Hematopoietic multipotent progenitor cell treated with erythropoietin and hydrocortisone succinate and interleukin-3 and kit ligand, for 6 days (in vitro differentiated cells): ENCODE measurements around the gene C3orf33.
"Not testable (repeated sequence)": the region's sequence is repeated elsewhere in the genome, so short reads cannot be mapped to it uniquely, and the experiment has no call there.

Experiments used
- DNase-seq: peaks from one replicate; pipeline ENCODE4 v3.0.0-alpha.2; 2015

Gene C3orf33, protein sequence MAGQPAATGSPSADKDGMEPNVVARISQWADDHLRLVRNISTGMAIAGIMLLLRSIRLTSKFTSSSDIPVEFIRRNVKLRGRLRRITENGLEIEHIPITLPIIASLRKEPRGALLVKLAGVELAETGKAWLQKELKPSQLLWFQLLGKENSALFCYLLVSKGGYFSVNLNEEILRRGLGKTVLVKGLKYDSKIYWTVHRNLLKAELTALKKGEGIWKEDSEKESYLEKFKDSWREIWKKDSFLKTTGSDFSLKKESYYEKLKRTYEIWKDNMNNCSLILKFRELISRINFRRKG

DNA sequence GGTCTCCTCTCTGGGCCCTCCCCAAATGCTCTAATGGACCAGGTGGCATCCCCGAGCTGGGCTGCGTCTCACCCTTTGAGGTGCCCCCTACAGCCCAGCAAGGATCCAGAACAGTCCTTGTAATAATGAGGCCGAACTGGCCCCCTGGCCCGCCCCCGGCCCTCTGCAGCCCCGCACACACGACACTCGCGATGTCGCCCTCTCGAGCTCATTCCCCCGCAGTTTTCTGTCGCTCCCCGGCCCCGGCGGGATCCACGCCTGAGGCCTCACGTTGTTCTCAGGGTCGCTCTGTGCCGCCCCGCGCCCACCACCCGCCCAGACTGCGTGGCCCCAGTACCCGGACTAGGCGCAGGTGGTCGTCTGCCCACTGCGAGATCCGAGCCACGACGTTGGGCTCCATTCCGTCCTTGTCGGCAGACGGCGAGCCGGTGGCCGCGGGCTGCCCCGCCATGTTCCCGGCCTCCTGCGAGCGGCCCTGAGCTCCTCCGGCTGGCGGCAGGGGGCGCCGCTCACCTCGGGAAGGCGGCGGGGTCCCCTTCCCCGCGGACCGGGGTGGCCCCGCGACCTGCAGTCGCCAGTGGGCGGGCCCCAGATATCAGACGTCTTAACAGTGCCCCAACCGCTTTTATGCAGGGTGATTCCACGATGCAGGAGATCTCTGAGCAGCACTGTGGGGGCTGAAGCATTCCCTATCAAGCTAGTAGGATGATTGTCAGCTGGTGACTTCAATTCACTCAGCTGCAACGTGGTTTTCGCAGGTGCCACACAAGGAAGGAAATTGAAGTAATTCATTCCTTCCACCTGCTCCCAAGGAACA is at the start of gene C3orf33:
Gene C3orf33 (minus strand): TSS at position 477 of the 817 bp plus-strand sequence. CDS start 26 bp downstream, at position 451.
- peak; percentile 91 for DNase-seq

DNA sequence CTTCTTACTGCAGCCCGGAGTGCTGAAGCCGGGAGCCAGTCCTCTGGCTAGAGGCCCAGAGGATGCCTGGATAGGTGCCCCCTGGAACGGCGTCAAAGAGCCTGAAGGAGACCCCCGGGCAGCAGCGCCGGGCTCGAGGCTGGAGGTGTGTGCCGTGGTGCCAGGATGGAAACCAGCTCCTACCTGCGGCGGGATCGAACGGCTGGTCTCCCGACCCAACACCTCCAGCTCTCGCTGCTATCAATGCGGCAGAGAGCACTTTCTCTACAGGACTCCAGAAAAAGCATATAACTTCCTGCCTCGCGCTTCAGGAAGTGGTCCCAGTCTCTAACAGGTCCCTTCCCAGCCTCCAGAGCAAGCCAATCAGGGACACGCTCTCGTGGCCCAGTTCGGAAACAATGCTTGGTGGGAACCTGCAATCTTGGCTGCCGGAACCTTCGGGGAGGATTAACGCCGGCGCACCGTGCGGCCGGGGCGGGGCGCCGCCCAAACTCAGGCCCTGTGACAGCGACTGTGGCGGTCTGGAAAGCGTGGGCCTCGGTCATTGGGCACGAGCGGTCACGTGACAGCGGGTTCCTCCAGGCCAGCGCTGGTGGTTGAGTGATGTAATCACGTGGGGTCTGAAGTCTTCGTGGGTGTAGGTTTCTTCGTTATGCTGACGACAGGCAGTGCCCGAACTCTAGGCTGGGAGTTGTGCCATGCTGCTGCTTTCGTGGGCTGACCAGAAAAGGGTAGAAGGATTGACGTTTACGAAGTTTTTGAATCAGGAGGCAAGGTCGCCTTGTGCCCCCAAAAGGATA is 48.3 kb upstream of the C3orf33 start, which contains the start of gene SLC33A1:
Gene SLC33A1 (minus strand): TSS at position 287 of the 800 bp plus-strand sequence. CDS start 430 bp downstream, outside the sequence.
- peak; percentile 100 for DNase-seq

DNA sequence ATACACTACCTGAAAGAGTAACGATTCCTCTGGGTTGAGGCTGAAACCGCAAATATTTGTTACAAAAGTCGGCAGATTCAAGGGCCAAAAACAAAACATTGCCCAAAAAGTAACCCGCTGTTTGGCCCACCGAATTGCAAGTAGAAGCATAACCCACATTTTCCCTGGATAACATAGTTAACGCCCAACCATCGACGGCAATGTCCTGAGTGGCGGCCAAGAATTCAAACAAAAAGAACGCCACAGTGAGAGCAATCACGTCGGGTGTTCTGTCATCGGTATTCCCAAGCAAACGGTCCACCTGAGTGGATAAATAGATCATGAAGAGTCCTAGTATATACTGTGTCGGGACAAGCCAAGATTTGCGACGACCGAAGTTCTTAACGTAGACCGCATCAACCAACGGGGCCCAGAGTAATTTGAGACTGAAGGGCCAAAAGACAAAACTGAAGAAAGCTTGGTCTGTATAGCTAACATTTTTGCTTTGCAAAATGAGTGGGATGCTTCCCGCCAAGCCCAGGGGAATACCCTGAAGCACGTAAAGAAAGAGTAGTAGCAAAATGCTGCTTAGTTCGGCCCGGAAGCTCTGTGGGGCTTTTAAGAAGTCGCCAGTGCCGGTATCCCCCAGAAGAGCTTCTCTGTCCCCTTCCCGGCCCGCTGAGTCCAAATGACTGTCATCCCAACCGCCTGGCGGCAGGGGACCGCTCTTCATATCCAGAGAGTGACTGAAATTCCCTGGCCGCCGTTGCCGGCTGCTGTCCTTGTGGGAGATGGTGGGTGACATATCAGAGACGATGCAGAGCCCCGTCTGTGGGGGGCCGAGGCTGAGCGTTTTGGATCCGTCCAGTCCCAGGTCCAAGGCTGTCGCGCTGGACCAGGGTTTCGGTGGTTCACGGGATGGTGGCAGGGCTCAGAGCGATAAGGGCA is 47.4 kb upstream of the C3orf33 start:
- DNase-seq = peak; percentile 55

DNA sequence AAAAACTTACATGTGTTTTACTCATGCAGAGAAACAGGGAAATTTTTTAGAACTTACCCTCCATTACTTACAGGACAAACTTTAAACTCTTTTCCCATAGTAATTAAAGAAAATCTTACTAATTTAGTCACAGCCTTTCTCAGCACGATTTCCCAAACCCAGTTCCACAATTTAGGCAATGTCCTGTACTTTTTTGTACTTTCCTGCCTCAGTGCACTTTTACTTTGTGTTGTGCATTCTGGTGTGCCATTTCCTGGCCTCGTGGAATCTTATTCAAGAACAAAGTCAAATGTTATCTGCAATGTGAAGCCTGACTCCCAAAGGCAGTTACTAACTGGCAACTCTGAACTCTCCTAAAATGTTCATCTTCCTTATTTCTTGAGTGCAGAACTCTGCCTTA is 46.3 kb upstream of the C3orf33 start:
- DNase-seq = peak; percentile 38

DNA sequence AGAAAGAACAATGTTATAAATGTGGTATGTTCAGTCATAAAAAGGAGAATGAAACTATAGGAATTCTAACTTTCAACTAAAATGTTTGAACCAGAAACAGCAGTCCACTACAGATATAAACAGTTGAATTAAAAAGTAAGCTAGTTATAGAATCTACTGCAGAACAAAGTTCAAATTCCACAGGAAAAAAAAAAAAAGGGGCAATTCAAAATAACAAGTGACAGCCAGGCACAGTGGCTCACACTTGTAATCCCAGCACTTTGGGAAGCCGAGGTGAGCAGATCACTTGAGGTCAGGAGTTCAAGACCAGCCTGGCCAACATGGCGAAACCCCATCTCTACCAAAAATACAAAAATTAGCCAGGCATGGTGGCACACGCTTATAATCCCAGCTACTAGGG is 43.3 kb upstream of the C3orf33 start:
- DNase-seq = not testable (repeated sequence)

DNA sequence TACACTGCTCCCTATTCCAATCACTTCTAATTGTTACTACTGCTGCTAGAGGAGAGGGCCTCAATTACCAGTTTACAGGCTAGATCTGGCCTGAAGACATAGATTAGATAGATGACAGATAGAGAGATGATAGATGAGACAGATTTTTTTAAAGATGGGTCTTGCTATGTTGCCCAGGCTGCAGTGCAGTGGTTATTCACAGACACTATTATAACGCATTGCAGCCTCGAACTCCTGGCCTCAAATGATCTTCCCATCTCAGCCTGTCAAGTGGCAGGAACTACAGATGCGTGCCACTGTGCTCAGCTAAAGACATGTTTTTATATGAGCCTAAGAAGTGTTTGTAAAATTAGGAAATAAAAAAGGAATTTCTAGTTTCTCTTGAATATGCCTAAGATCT is 41.9 kb upstream of the C3orf33 start:
- no peak for DNase-seq

DNA sequence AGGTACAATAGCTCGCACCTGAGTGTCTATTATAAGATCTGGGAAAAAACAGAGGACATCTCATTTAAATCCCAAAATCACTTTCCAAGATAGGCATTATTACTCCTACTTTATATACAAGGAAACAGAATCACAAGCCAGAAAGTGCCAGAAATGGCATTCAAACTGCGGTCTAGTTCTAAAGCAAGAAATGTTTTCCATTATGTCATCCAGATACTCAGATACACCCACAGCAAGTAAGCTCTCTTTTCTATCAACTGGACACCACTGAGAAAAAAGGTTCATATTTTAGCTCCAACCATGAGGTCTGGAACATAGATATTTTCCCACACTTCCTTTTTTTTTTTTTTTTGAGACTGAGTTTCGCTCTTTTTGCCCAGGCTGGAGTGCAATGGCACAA is 40.0 kb upstream of the C3orf33 start:
- peak; percentile 40 for DNase-seq

DNA sequence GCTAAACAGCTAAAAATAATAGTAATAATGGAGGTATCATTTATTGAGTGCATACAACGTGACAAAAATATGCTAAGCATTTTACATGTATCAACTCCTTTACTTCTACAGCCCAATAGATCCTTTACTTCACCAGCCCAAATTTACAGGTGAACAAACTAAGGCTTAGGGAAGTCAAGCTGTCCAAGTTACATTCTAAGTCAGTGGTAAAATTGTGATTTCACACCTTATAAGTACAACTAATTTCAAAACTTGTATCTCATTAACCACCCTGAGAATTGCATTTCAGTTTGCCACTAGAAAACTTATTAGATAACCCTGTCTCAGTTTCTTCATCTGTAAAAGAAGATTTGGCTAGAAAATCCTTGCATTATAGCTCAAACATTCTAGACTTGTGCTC is 37.5 kb upstream of the C3orf33 start:
- no peak for DNase-seq

DNA sequence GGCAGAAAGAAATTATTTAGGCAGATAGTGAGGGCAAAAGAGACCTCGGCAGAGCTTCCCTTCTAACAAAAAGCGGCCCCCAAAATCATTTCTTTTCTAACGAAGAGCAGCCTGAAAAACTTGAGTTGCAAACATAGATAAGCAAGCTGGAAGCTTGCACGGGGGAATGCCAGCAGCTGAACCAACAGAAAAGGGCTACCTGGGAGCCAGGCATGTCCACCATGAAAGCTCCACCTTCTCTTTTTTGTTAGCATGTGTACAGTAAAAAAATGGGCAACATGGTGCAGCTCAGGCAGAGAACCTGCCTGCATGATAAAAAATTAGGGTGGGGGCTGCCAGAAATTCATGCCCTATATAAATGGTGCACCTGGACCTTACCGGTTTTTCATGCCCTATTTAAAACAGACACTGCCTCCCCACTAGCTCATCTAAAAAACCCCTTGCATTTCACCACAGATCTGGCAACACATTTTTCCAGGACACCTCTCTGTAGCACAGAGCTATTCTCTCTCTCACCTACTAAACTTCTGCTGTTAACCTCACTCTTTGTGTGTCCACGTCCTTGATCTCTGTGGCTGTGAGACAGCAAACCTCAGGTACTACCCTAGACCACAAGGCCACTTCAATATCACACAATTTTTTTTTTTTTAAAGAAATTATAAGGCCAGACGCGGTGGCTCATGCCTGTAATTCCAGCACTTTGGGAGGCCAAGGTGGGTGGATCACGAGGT is 29.4 kb upstream of the C3orf33 start:
- DNase-seq = peak; percentile 32

DNA sequence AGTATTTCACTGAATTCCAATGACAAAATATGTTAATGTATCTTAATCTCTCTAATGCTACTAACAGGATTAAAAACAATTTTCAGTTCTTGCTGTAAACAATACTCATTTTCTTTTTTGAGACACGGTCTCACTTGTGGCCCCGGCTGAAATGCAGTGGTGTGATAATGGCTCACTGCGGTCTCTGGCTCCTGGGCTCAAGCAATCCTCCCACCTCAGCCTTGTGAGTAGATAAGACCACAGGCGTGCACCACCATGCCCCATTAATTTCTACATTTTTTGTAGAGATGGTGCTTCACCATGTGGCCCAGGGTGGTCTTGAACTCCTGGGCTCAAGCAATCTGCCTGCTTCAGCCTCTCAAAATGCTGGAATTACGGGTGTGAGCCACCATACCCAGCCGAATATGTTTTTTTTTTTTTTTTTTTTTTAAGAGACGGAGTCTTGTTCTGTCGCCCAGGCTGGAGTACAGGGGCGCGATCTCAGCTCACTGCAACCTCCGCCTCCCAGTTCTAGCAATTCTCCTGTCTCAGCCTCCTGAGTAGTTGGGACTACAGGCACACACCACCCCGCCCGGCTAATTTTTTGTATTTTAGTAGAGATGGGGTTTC is 22.5 kb upstream of the C3orf33 start:
- peak; percentile 88 for DNase-seq

DNA sequence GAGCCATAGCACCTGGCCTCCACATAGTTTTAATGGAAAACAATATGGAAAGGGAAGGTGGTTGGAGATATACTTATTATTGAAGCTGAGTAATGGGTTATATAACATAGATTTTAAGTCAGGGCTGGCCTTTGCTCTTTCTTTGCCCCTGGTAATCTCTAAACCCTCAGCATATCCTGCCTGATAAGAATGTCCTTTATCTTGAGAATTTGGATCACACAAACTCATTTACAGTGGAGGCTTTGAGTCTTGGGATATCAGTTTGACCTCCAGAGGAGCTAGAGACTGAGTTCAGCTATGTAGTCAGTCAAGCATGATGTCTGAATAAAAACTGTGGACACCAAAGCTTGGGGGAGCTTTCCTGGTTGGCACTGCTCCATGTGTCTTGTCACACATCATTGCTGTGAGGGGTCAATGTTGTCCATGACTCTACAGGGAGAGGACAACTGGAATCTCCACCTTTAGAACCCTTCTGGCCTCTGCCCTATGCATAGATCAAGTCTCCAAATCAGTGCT is 9.0 kb upstream of the C3orf33 start:
- peak; percentile 34 for DNase-seq

DNA sequence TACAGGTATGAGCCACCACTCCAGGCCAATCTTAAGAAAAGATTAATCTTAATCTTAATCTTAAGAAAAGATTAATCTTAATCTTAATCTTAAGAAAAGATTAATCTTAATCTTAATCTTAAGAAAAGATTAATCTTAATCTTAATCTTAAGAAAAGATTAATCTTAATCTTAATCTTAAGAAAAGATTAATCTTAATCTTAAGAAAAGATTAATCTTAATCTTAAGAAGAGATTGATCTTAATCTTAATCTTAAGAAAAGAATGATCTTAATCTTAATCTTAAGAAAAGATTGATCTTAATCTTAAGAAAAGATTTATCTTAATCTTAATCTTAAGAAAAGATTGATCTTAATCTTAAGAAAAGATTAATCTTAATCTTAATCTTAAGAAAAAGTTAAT is 7.1 kb upstream of the C3orf33 start:
- not testable (repeated sequence) for DNase-seq

DNA sequence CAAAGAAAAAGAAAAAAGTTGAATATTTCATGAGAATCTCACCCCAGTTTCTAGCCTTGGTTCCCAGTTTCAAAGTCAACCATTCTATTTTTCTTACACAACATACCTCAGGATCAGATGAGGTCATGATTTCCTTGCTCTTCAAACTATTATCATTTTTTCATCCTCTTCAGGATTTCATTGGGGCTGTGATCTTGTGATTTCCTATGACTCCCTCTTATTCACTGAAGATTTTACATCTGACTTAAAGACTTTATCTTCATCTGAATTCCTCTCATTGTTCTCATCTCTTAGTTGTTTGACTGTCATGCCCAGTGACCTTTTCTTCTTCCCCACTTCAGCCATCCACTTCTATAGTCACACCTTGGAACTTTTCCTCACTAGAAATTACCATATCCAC is 3.1 kb upstream of the C3orf33 start:
- DNase-seq = no peak

DNA sequence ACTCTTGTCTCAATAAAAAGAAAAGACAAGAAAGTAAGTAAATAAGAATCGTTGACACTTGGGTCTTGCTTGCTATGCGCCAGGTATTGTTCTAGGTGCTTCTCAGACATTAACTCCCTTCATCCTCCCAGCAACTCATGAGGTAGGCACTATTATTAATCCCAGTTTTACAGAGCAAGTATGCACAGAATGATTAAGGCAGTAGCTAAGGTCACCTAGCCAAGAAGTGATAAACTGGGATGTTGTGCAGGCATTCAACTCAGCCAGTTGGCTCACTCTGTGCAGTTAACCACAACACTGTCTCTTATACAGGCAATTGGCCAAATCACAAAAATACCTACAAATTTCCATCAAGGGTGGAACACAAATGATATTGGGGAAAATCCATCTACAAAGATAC is 1.7 kb upstream of the C3orf33 start:
- DNase-seq = no peak

DNA sequence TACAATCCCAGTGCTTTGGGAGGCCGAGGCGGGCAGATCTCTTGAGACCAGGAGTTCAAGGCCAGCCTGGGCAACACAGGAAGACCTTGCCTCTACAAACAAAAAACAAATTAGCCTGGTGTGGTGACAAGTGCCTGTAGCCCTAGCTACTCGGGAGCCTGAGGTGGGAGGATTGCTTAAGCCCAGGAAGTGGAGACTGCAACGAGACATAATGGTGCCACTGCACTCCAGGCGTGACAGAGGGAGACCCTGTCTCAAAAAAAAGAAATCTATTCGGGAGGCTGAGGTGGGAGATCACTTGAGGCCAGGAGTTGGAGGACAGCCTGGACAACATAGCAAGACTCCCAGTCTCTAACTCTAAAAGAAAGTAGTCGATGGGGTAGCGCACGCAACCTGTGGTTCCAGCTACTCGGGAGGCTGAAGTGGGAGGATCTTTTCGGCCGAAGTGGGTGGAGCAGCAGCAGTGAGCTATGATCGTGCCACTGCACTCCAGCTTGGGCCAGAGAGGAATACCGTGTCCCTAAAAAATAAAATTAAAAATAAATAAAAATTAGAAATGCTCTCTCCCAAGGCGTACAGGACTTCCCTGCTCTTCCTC is 775 bp downstream of the C3orf33 start:
- peak; percentile 72 for DNase-seq

DNA sequence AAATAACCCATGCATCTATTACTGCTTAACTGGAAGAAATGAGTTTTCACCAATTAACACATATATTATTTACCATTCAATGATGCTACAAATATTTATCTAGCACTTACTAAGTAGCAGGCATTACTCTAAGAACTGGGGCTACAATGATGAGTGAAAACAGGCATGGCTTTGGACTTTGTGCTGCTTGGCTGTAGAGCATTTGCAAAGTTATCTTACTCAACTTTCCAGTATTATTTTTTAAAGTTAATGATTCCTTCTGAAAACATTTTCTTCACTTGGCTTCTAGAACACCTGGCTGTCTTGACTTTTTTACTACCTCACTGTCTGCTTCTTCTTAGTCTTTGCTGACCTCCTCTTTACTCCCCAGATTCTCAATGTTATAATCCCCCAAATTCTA is 1.8 kb downstream of the C3orf33 start:
- DNase-seq = no peak

DNA sequence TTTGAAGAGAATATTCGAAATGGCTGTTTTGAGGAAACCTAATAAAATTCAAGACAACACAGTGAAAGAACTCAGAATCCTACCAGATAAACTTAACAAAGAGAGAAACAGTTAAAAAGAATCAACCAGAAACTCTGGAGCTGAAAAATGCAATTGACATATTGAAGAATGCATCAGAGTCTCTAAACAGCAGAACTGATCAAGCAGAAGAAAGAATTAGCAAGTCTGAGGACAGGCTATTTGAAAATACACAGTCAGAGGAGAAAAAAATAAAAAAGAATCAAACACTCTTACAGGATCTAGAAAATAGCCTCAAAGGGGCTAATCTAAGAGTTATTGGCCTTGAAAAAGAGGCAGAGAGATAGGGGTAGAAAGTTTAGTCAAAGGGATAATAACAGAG is 13.5 kb downstream of the C3orf33 start:
- no peak for DNase-seq

DNA sequence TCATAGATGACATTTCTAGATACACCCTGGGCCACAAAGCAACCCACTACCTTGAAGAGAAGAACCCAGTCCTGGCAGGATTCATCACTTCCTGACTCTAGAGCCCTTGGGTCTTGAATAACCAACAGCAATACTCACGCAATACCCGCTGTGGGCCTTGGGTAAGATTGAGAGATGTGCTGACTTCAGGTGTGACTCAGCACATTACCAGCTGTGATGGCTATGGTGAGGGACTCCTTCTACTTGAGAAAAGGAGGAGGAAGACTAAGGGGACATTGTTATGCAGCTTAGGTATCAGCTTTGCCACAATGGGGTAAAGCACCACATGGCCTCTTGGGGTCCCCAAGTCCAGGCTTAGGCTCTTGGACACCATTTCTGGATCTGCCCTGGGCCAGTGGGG is 14.9 kb downstream of the C3orf33 start:
- peak; percentile 63 for DNase-seq

DNA sequence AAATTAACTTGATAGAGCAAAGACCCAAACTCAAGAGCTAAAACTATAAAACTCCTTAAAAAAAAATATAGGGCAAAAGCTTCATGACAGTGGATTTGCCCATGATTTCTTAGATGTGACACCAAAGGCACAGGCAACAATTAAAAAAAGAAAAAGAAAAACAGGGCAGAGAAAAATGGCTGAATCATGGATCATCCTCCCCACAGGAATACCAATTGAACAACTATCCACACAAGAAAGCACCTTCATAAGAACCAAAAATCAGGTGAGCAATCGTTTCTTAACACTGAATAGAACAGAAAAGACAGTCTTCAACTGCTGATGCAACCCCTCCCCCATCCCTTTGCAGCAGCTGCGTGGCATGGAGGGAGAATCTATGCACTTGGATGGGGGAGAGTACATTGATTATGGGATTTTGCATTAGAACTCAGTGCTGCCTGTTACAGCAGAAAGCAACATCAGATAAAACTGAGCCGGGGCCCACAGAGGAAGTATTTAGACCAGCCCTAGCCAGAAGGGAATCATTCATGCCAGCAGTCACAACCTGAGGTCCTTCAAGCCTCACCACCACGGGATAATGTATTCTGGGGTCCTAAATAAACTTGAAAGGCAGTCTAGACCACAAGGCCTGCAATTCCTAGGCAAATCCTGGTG is 15.7 kb downstream of the C3orf33 start:
- DNase-seq = peak; percentile 68
